GM21367 (cell line): ENCODE measurements around the gene SMCO2.

ENCODE experiments used
- ATAC-seq: cut with Tn5 transposase; IDR thresholded peaks from one replicate; pipeline ENCODE4 v1.9.1; 2021; ENCODE audit not compliant: unreplicated experiment

Gene SMCO2

DNA sequence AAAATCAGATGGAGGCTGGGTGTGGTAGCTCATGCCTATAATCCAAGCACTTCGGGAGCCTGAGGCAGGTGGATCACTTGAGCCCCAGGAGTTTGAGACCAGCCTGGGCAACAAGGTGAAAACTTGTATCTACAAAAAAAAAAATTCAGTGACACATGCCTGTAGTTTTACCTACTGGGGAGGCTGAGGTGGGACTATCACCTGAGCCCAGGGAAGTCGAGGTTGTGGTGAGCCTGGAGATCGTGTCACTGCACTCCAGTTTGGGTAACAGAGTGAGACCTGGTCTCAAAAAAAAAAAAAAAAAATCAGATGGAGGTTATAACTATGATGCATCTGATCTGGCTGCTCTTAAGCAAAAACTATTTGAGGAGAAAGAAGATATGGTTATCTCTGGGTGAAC, 50.9 kb downstream of the SMCO2 start:
- no peak for ATAC-seq

DNA sequence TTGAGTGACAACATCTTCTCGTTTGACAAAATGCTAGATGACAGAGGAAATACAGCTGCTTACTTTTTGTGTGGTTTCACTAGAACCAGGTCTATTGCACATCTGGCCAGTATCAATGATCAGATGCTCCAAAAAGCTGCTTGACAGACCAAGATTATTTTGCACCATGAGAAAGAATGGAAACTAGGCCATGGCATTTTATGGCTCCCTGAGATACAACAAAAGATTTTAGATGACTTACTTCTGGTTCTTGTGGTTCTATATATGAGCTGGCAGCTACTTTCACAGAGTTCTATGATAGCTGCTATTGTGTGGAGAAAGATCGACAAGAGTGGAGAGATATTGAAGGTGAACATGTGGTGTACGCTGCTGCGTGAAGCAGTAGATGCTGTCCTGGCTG, 51.6 kb downstream of the SMCO2 start:
- ATAC-seq = peak; percentile 51

DNA sequence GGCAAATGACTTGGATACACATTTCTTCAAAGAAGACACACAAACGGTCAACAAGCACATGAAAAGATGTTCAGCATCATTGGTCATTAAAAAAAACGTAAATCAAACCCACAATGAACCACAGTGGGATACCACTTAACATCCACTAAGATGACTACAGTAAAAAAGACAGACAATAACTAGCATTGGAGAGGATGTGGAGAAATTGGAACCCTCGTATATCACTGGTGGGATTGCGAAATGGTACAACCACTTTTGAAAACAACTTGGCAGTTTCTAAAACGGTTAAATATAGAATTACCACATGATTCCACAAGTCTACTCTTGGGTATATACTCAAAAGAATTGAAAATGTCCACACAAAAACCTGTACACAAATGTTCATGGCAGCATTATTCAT, 52.2 kb downstream of the SMCO2 start:
- no peak for ATAC-seq

DNA sequence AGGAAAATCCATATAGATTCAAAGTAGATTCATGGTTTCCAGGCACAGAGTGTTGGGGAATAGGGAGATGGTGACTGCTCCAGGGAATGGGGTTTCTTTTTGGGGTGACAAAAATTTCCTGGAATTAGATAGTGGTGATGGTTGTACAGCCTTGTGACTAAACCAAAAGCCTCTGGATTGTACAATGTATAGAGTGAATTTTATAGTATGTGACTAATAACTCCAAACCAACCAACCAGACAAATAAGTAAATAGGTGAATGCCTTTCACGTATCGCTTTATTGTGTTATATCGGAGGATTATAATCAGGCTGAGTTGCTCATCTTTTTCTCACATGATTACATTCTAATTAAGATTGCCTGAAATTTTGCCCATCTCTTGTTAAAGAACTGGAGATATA, 52.8 kb downstream of the SMCO2 start:
- no peak for ATAC-seq

DNA sequence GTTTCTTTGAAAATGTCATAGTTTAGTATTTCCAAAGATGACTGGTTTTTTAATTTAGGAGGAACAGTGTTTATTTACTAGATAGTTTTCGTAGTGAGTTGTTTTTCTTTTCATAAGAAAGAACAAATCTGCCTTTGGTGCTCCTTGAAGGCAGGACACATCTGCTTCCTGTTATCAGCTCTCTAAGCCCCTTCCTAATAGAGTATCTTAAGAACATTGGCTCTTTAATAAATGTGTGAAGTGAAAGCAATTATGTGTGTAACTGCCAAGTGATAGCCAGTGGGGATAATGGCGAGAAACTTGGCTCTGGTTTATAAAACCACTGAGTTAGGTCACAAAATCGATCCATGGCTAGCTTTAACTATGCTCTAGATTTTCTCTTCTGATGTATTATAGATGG, 54.0 kb downstream of the SMCO2 start:
- no peak for ATAC-seq

DNA sequence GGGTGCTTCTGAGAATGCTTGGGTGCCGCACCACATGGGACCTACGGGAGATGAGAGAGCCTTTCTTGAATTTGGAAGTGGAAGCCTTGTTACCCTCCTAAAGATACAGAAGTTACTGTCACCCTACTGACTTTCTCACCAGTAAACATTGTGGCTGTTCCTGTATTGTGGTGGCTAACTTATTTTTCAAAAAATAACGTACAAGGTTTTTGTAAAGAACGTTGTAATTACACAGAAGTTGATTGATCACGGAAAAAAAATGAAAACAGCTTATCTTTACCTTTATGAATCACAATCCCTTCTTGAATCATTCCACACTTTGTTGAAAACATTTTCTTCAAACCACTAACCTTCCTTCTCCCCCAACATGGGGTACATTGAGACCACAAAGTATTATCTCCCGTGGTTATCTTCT, 55.5 kb downstream of the SMCO2 start:
- no peak for ATAC-seq

DNA sequence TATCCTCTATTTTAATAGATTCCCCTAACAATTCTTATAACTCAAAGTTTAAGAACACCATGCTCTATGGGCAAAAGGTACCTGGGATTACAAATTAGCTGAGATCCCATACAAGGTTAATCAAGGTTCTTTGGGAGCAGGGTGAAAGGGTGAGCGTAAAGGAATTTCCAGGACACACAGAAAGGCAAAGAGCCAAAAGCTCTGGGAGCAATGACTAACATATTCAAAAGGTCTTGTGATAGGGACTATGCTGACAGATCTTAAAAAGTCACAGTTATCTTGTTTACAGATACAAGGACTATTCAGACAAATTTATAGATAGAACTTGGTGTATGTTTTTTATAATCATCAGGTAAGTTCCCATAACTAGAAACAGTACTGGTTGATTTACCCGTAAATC, 58.0 kb downstream of the SMCO2 start:
- ATAC-seq = no peak

DNA sequence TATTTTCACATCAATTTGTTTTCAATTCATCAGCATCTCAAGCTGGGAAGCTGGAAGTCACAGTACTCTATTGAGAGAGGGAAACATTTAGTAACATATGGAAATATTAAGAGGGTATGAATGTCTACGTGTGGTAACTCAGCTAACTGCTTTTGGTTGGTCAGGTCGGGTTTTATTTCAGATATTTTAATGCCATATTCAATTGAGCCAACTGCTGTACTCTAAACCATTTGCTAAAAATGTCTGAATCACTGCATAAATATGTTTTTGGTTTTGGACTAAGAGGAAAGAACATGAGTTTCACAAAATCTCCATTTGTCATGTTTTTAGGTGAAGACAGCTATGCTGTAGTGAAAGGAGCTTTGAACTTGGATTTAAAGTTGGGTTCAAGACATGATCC, 58.6 kb downstream of the SMCO2 start:
- ATAC-seq = no peak

DNA sequence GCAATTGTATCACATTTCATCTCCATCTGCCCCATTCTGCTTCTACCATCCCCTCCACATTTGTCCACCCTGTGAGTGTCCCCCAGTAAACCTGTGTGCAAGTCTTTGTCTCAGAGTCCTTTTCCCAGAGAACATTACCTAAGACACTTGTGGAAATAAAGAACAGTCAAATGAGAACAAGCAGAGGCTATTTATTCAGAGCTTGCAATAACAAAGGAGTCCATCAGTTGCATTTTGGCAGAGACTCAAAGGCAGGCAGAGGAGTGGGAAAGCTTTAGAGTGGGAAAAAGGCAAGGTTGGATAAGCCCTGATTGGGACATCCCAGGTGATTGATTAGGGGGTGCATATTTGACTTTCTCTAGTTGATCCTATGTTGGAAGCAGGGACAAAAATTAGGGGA, 59.2 kb downstream of the SMCO2 start:
- ATAC-seq = no peak

DNA sequence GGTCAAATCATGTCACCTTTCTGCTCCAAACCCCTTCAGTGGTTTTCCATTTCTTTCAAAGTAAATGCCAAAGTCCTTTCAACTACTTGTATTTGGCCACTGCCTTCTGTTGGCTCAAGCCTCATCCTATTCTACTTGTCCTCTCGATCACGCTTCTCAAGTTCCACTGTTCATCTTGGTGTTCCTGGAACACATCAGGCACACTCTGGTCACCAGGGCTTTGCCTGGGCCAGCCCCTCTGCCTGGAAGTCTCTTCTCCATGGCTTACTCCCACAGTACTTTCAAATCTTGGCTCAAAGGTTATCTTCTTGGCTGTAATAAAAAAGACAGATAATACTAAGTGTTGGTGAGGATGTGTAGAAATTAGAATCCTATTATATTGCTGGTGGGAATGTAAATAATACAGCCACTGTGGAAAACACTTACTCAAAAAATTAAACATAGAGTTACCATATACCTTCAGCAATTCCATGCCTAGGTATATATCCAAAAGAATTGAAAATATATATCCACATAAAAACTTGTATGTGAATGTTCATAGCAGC, 60.2 kb downstream of the SMCO2 start:
- ATAC-seq = no peak

DNA sequence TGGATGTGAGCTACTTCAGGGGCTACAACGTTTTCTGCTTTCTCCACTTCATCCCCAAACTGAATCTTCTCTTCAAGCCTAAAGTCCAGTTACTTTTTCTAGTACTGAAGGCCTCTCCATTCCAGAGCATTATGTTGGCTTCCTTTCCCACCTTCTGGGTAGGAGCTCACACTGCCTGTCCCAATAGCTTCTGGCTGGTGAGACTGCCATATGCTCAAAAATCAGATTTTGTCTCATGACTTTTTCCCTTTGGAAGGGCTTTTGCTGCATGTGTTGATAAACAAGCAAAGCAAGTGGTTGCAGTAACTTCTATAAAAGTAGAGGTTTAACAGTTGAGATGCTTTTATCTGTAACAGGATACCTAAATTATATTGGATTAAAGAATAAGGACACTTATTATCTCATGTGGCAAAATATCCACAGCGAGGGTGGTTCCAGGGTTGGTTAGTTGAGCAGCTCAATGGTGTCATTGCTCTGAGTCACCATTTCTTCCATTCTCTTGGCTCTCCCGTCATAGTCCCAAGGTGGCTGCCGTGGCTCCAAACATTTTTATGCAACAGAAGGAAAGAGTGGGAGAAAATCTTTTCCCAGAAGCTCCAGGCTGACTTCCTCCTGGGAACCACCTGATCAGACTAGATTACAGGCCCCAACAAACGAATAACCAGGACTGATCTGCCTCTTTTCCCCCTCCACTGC, 62.3 kb downstream of the SMCO2 start:
- ATAC-seq = no peak

DNA sequence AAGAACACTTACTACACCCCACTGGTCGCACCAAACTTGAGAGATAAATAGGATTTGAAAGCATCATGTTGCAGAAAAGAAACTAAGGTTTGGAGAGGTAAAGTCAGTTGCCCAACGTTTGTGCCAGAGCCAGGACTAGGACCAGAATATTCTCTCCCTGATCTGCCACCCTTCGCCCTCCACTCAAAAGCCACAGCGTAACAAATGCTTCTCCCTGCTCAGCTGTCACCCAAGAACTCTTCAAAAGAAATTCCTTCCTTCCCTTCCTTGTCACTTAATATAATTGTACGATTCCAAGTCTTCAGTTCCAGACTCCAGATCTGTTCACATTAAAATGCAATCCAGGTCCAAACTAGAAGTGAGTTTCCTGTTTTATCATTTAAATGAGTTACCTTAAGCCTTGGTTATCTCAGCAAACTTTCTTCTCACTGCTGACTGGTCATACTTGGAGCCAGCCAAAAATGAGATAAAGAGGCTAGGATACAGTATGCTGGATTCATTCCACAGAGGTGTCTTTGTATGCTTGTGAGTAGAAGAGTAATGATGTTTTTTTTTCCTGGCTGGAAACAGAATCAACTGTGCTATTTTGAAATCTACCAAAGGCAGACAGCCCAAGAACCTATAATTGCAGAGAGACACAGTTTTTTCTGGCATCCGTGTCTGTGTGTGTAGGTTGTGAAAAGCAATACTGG, 64.6 kb downstream of the SMCO2 start:
- no peak for ATAC-seq

DNA sequence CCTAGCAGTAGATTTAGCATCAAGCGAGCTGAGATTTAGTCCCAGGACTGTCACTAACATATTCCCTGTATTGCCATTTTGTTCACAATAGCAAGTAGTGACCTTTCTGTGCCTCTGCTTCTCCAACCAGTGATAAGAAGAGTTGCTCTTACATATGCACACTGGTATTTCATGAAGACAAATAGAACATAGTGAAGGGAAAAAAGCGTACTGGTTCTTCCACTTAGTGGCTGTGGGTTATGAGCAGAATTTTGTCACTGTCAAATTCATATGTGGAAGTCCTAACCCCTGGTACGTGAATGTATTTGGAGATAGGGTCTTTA, 65.1 kb downstream of the SMCO2 start:
- ATAC-seq = no peak

DNA sequence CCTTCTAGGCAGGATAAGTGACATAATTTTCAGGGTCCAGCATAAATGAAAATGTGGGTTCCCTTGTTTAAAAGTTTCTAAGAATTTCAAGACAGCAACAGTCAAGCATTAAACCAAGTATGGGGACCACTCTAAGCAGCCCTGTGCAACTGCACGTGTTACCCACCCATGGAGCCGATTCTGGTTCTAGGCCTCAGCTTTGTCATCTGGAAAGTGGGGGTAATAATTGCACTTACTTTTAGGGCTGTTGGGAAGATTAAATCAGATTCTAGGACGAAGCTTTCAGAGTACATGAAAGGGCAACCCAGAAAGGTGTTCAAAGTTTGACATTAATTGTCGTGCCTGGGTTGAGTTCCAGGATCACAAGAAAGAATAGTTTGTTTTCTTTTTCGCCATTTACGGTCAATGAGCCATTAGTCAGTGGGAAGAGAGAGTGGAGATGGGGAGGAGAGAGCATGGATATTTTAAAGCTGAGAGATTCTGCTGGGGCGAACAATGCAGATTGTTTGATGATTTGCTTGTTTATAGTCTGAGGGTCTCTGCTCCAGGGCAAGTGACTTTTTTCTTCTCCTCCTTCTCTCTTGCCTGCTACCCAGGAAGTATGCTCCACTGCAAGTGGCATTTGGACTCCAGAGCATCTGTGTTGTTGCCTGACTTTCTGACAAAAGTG, 66.8 kb downstream of the SMCO2 start:
- no peak for ATAC-seq

DNA sequence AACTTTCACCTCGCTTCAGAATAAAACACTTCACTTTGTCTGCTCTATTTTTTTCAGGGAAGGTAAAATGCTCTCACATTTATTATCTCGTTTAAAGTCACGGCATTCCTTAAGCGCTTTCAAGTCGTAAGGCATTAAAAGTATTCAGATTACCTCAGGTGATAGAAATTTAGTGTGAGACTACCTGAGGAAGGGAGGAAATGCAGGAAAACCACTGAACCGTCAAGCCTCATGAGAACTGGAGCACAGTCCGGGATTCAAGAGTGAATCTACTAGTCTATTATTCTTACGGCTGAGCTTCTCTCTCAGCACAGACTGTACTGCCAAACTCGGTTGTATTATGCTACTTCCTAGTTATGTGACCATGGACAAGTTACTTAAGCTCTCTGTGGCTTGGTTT, 69.1 kb downstream of the SMCO2 start:
- ATAC-seq = no peak

DNA sequence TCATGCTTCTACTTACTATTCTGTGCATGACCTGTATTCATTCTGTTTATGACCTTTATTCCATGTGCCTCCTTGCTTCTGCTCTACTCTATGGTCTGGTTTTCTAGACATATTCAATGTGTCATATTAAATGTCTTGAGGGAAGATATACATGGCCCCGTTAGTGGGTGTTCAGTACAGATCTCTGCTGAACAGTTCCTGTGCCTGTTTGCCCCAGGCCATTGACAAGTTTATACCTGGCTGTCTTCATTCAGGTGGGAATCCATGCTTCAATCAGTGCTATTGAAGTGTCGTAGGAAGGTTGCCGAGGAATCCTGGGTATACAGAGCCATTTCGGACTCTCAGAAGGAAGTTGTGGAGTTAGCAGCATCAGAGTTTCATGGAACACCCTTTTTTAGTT, 70.1 kb downstream of the SMCO2 start:
- ATAC-seq = no peak

DNA sequence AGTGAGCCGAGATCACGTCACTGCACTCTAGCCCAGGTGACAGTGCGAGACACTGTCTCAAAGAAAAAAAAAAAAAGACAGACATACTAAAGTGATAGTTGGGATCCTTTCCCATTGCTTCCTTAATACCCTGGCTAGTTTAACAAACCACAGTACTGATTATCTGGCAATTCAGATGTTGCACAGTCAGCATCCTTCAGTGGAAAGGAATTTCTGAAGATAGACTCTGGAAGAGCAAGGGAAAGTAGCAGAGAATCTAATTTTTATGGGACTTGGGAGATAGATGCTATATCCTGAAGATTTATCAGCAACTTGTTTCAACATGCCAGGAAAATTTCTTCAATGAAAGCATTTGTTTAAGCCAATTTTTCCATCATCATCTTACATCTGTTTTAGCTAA, 71.0 kb downstream of the SMCO2 start:
- no peak for ATAC-seq

DNA sequence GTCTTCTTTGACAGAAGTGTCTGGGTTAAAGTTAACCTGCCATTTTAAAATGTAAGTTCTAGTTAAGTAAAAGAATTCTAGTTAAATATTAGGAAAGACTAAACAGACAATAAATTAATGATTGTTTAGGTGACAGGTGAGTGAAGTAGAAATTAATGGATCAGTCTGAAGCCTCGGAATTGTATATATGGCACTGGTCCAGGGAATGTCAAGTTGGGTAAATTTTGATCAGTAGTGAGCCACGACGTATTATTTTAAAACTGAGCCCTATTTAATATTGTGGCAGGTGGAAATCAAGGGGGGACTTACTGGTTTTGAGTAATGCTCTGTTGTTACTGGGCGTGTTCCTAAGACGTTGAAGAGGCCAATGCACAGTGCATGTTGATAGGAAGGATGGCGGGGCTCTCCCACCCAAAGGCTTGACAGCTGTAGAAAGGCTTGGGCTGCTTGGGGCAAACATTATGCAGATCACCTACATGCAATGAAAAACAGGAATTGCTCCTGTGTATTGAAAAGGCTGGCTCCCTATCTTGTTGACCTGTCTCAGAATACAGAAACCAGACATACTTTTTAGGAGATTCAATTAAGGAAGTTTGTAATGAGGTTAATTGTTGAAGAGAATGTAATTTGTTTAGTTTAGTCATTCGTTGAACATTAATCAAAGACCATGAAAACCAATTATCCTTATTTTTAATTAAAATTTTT, 71.6 kb downstream of the SMCO2 start:
- no peak for ATAC-seq

DNA sequence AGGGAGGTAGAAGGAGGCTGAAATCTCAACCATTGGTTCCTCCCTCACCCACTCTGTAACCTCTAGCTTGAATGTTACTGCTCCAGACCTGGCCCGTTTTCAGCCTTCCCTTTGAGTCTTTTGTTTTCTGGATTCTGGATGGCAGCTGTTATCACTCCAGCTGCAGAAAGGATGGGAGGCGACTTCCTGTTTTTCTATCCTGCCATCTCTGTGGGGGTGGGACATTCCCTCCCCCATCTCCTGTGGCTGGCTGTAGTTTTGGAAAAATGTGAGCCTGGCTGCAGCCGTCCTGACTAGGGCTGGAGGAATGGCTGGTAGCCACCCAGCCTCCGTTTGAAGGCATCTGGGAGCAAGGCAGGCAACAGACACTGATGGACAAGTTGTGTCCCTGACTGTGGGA, 74.5 kb downstream of the SMCO2 start:
- ATAC-seq = no peak

DNA sequence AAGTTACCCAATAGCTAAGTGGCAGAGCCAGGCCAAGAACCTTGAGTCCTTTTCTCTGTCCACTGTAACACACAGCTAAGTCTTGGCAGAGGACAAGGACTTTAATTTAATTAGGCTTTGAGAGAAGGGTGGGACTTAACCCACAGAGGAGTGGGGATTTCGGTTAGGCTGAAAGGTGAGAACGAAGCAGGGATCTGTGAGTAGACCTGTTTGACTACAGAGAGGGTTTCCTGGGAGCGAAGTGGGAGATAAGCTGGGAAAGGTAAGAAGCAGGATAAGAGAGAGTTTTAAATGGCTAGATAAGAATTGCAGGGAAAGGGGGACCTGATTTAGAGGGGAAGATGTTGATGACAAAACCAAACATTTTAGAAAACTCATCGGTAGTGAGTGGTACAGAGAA, 75.4 kb downstream of the SMCO2 start:
- no peak for ATAC-seq

DNA sequence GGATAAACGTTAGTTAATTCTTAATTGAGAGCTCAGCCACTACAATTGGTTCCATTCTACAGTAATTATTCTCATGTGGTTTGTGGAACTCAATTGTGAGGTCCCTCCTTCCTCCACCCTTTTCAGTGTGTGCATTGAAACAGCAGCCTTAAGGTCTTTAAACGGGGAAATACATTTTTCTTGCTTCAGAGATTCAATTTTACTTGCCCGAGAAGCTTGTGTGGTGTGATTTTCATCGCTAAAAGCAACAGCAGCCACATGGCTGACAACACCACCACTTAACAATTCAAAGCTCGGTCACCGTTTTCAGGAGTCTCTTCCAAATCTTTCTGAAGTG, 76.7 kb downstream of the SMCO2 start:
- peak; percentile 9 for ATAC-seq
